CD8-positive, alpha-beta memory T cell (primary cell): Measurements from ENCODE around the gene ICOS. TPM values are rescaled to one million over a fixed set of nuclear protein-coding genes. Genes with fewer than 3 reads are reported as not detected.

Experiments
- CTCF ChIA-PET: fragments of 350-600 bp; sonication (Branson Sonifier 250); formaldehyde crosslinking; loops from one replicate; lab custom pipeline; 2021; ENCODE audit warnings: antibody characterized with exemption; lab: Charles Lee
- POLR2A ChIA-PET: fragments of 350-600 bp; sonication (Branson Sonifier 250); formaldehyde crosslinking; loops from one replicate; lab custom pipeline; 2021; ENCODE audit warnings: antibody characterized with exemption; lab: Charles Lee
- DNase-seq, 5 donors: peaks; one replicate each; pipeline versions ENCODE4 v3.0.0 to v3.0.0-alpha.2; 2020 to 2022; ENCODE audit warnings: mixed read lengths in 1 of 5
- H3K27ac ChIP-seq: one replicate; pipeline ENCODE4 v1.7.0; 2013; ENCODE audit warnings: low read depth, mild to moderate bottlenecking, low read length, moderate library complexity
- H3K27me3 ChIP-seq: 2 replicates; pipeline ENCODE4 v1.7.0; 2013; ENCODE audit warnings: low read length, mild to moderate bottlenecking; ENCODE audit not compliant: insufficient read depth, poor library complexity, severe bottlenecking
- H3K36me3 ChIP-seq: 2 replicates; pipeline ENCODE4 v1.7.0; 2013; ENCODE audit warnings: mild to moderate bottlenecking, low read length, moderate library complexity; ENCODE audit not compliant: insufficient read depth
- H3K4me1 ChIP-seq: 2 replicates; pipeline ENCODE4 v1.7.0; 2013; ENCODE audit warnings: mild to moderate bottlenecking, low read length, moderate library complexity; ENCODE audit not compliant: insufficient read depth
- H3K4me3 ChIP-seq: 2 replicates; pipeline ENCODE4 v1.7.0; 2013; ENCODE audit warnings: mild to moderate bottlenecking, low read length
- H3K9me3 ChIP-seq: 2 replicates; pipeline ENCODE4 v1.7.0; 2013; ENCODE audit warnings: mild to moderate bottlenecking, low read length
- H3K27ac Mint-ChIP-seq, 8 donors: one replicate each; pipeline ENCODE4 v1.8.0; 2020 to 2021; ENCODE audit warnings: mixed read lengths in 8 of 8, mild to moderate bottlenecking in 6 of 8, inconsistent platforms in 3 of 8, moderate library complexity in 3 of 8
- H3K27me3 Mint-ChIP-seq, 2 donors: one replicate each; pipeline ENCODE4 v1.8.0; 2020 to 2021; ENCODE audit warnings: mixed read lengths in 2 of 2, mild to moderate bottlenecking in 1 of 2, moderate library complexity in 1 of 2
- H3K36me3 Mint-ChIP-seq, 3 donors: one replicate each; pipeline ENCODE4 v1.8.0; 2020 to 2021; ENCODE audit warnings: mixed read lengths in 3 of 3, inconsistent platforms in 1 of 3, mild to moderate bottlenecking in 1 of 3
- H3K4me1 Mint-ChIP-seq, 3 donors: one replicate each; pipeline ENCODE4 v1.8.0; 2020 to 2021; ENCODE audit warnings: mixed read lengths in 3 of 3, inconsistent platforms in 1 of 3, mild to moderate bottlenecking in 1 of 3
- H3K4me3 Mint-ChIP-seq, 7 donors: one replicate each; pipeline ENCODE4 v1.8.0; 2020 to 2021; ENCODE audit warnings: mixed read lengths in 7 of 7, mild to moderate bottlenecking in 6 of 7, moderate library complexity in 4 of 7, inconsistent platforms in 2 of 7
- H3K9me3 Mint-ChIP-seq, 5 donors: one replicate each; pipeline ENCODE4 v1.8.0; 2020 to 2022; ENCODE audit warnings: mixed read lengths in 5 of 5, mild to moderate bottlenecking in 3 of 5, moderate library complexity in 2 of 5, inconsistent platforms in 1 of 5
- polyA plus RNA-seq: library from polyadenylated mRNA; unstranded; fragments of 300-500 nt; fragmentation: Illumina TruSeq; gene quantifications from one replicate; pipeline ENCODE4 v1.2.3, GENCODE V29; 2021
- total RNA-seq, 2 experiments: library from RNA; stranded (reverse); gene quantifications; one replicate each; pipeline ENCODE4 v1.2.3, GENCODE V29; 2021

The ICOS gene
- total and polyA plus RNA-seq, 3 experiments from 2014 or later: 15.7 to 87.2 (median 84.5) TPM

DNA sequence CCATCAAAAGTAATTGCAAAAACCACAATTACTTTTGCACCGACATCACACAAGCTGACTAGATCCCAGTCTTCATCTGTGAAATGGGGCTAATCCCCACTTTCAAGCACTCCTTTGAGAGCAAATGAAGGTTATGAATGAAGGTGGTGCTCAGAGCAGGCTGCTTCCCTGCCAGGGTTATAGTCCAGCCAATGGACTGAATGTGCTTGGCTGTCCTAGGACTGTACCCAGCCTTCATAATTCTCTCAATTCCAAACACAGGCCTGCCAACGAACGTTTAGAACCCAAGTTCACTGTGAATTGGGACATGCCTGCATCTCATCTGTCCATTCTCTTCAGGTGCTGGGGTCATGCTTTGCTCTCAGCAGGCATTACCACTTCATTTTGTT, 27.8 kb upstream of the ICOS start:
- Mint-ChIP-seq H3K27me3 (peaks cover 0 to 6% of the 10 kb centered on the region in 2 donors), H3K27ac (no peak overlapping the region), H3K9me3 (peaks cover 0 to under 1% (median 0%) of the 10 kb centered on the region in 5 donors), H3K4me1 (peaks cover 7 to 12% (median 11%) of the 10 kb centered on the region in 3 donors), H3K4me3 (no peak overlapping the region), H3K36me3 (peaks cover 0 to 4% (median 0%) of the 10 kb centered on the region in 3 donors)
- no peak for DNase-seq
- Histone ChIP-seq H3K4me3 (no peak overlapping the region), H3K9me3 (no peaks in the 10 kb centered on the region), H3K36me3 (no peaks in the 10 kb centered on the region), H3K27ac (no peak overlapping the region), H3K27me3 (no peaks in the 10 kb centered on the region), H3K4me1 (peaks cover 8% of the 10 kb centered on the region)
- ChIA-PET CTCF (interaction anchor here (2.1 to 2.2 kb wide), 2 partner anchors 39 to 48 kb away, joined by 6 to 9 read pairs; no protein-coding TSS in a partner anchor), POLR2A (no interaction called here)

DNA sequence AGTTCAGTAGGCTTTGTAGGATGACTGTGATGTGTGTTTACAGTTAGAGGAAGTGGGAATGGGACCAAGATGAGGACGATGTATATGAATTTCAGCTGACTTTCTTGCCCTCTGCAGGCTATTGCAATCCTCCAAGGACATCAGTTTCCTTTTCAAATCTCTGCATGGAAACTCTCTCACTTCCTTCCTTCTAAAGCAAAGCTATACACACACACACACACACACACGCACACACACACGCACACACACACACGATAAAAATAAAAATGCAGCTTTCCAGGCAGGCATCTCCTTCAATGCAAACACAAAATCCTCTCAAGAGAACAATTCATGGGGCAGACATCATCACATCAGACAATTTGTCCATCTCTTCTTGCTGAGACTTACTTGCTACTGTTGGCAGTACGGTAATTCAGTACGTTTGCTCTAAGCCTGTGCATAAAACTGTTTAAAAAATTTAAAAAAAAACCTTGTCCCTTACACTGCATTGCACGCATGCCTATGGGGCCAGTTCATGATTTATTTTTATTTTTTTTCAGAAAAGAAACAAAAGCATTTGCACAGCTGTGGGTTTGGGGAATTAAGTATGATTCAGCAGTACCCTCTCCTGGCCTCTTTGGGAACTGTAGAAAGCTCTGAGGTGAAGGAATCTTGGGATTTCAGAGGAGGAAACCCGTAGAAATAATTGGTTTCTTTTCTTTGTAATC, 27.1 kb upstream of the ICOS start:
- ChIA-PET CTCF (interaction anchor here (0.8 to 2.3 kb wide), 8 partner anchors 40 to 425 kb away, joined by 3 to 11 read pairs (median 5); partner anchors contain the start of gene CTLA4), POLR2A (no interaction called here)
- H3K4me1 Mint-ChIP-seq: peaks cover 14 to 15% (median 14%) of the 10 kb centered on the region in 3 donors
- H3K9me3 Mint-ChIP-seq: no peaks in the 10 kb centered on the region
- no peaks in the 10 kb centered on the region for H3K27me3 ChIP-seq
- peaks cover 6% of the 10 kb centered on the region in 2 donors for H3K27me3 Mint-ChIP-seq
- peaks cover 0 to 4% (median 0%) of the 10 kb centered on the region in 3 donors for H3K36me3 Mint-ChIP-seq
- no peak overlapping the region for H3K4me3 ChIP-seq
- peaks cover 8% of the 10 kb centered on the region for H3K4me1 ChIP-seq
- H3K4me3 Mint-ChIP-seq: peak overlapping the region in 2 of 7 donors; percentile 10 to 17
- no peak overlapping the region for H3K27ac ChIP-seq
- H3K9me3 ChIP-seq: no peaks in the 10 kb centered on the region
- DNase-seq: peak in 2 of 5 donors; percentile 21 to 41
- H3K27ac Mint-ChIP-seq: peak overlapping the region in 2 of 8 donors; percentile 7 to 19
- H3K36me3 ChIP-seq: no peaks in the 10 kb centered on the region

GRCh38 chr2:203909974-203910373, 26.6 kb upstream of the ICOS start:
- H3K27ac ChIP-seq: no peak overlapping the region
- no peak for DNase-seq
- no peak overlapping the region for H3K4me3 ChIP-seq
- Mint-ChIP-seq H3K4me3 (no peak overlapping the region), H3K4me1 (peaks cover 19 to 21% (median 20%) of the 10 kb centered on the region in 3 donors), H3K27me3 (peaks cover 4 to 6% of the 10 kb centered on the region in 2 donors), H3K36me3 (peaks cover 0 to 3% (median 0%) of the 10 kb centered on the region in 3 donors), H3K27ac (no peak overlapping the region), H3K9me3 (no peaks in the 10 kb centered on the region)
- H3K27me3 ChIP-seq: no peaks in the 10 kb centered on the region
- no peaks in the 10 kb centered on the region for H3K36me3 ChIP-seq
- POLR2A ChIA-PET: no interaction called here
- H3K4me1 ChIP-seq: peaks cover 8% of the 10 kb centered on the region
- CTCF ChIA-PET: interaction anchor here (0.8 to 2.3 kb wide), 8 partner anchors 40 to 425 kb away, joined by 3 to 11 read pairs (median 5); partner anchors contain the start of gene CTLA4
- no peaks in the 10 kb centered on the region for H3K9me3 ChIP-seq

GRCh38 chr2:203913947-203914346, 22.6 kb upstream of the ICOS start:
- Mint-ChIP-seq H3K27ac (no peak overlapping the region), H3K36me3 (peaks cover 0 to 4% (median 0%) of the 10 kb centered on the region in 3 donors), H3K4me3 (no peak overlapping the region), H3K4me1 (peaks cover 23 to 25% (median 25%) of the 10 kb centered on the region in 3 donors), H3K27me3 (peaks cover 2 to 6% of the 10 kb centered on the region in 2 donors), H3K9me3 (no peaks in the 10 kb centered on the region)
- no peak overlapping the region for H3K27ac ChIP-seq
- H3K27me3 ChIP-seq: no peaks in the 10 kb centered on the region
- ChIA-PET CTCF (interaction anchor here (0.9 to 1.3 kb wide), 2 partner anchors 21 to 137 kb away, joined by 3 to 4 read pairs; no protein-coding TSS in a partner anchor), POLR2A (no interaction called here)
- no peak for DNase-seq
- H3K9me3 ChIP-seq: no peaks in the 10 kb centered on the region
- H3K4me1 ChIP-seq: peaks cover 8% of the 10 kb centered on the region
- no peaks in the 10 kb centered on the region for H3K36me3 ChIP-seq
- no peak overlapping the region for H3K4me3 ChIP-seq

DNA sequence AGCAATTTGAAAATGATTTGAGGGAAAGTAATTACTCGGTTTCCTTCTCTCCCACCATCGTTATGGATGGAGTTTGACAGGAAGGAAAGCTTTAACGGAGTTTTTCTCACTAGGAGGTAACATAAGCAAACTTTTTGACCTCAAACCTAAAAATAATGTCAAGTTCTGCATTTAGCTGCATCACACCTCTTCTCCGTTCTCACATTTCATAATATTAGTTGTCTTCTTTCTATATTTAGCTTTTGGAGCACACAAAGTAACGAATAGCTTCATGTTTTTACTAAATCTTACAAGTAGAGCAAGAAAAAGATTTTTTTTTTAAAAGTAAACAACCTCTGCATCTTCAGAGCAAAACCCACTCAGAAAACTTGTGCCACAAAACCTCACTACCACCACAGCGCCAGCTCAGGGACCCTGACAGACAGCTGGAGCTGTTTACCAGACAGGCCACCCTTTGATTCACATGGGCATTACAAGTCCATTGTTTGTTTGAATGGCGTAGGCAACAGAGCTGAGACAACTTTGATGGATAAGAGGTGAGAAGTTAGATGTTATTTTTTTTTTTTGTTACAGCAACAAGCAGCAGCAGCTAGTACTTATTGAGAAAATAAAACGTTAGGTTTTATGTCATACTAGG, 21.9 kb upstream of the ICOS start:
- peaks cover 0 to 4% (median 0%) of the 10 kb centered on the region in 3 donors for H3K36me3 Mint-ChIP-seq
- ChIA-PET POLR2A (no interaction called here), CTCF (interaction anchor here (0.8 to 1.3 kb wide), 3 partner anchors 12 to 136 kb away, joined by 3 to 4 read pairs (median 3); no protein-coding TSS in a partner anchor)
- H3K9me3 Mint-ChIP-seq: no peaks in the 10 kb centered on the region
- Histone ChIP-seq H3K27ac (no peak overlapping the region), H3K27me3 (no peaks in the 10 kb centered on the region), H3K9me3 (no peaks in the 10 kb centered on the region), H3K36me3 (no peaks in the 10 kb centered on the region), H3K4me3 (no peak overlapping the region), H3K4me1 (peaks cover 2% of the 10 kb centered on the region)
- H3K4me3 Mint-ChIP-seq: peak overlapping the region in 6 of 7 donors; percentile 5 to 78 (median 44)
- peak overlapping the region in 6 of 8 donors; percentile 12 to 72 (median 35) for H3K27ac Mint-ChIP-seq
- peaks cover 0 to 6% of the 10 kb centered on the region in 2 donors for H3K27me3 Mint-ChIP-seq
- H3K4me1 Mint-ChIP-seq: peaks cover 16 to 19% (median 18%) of the 10 kb centered on the region in 3 donors
- peak in 3 of 5 donors; percentile 31 to 67 (median 49) for DNase-seq

- no peak for DNase-seq
- peak overlapping the region in 5 of 8 donors; percentile 3 to 74 (median 39) for H3K27ac Mint-ChIP-seq
- no peaks in the 10 kb centered on the region for H3K36me3 ChIP-seq
- ChIA-PET POLR2A (no interaction called here), CTCF (interaction anchor here (0.8 to 1.3 kb wide), 2 partner anchors 12 to 136 kb away, joined by 3 to 4 read pairs; no protein-coding TSS in a partner anchor)
- H3K4me1 ChIP-seq: no peaks in the 10 kb centered on the region
- H3K4me3 ChIP-seq: no peak overlapping the region
- H3K4me1 Mint-ChIP-seq: peaks cover 14 to 19% (median 14%) of the 10 kb centered on the region in 3 donors
- H3K36me3 Mint-ChIP-seq: peaks cover 0 to 4% (median 0%) of the 10 kb centered on the region in 3 donors
- H3K4me3 Mint-ChIP-seq: peak overlapping the region in 5 of 7 donors; percentile 5 to 64 (median 31)
- no peaks in the 10 kb centered on the region for H3K9me3 ChIP-seq
- H3K27me3 Mint-ChIP-seq: peaks cover 0 to 6% of the 10 kb centered on the region in 2 donors
- H3K27me3 ChIP-seq: no peaks in the 10 kb centered on the region
- no peak overlapping the region for H3K27ac ChIP-seq
- H3K9me3 Mint-ChIP-seq: no peaks in the 10 kb centered on the region
Observed at GRCh38 chr2:203915256-203915655, 21.3 kb upstream of the ICOS start.

- Mint-ChIP-seq H3K27me3 (peaks cover 0 to 6% of the 10 kb centered on the region in 2 donors), H3K27ac (no peak overlapping the region), H3K4me1 (peaks cover 14 to 19% (median 14%) of the 10 kb centered on the region in 3 donors), H3K4me3 (no peak overlapping the region), H3K36me3 (peaks cover 0 to 4% (median 0%) of the 10 kb centered on the region in 3 donors), H3K9me3 (no peaks in the 10 kb centered on the region)
- Histone ChIP-seq H3K4me3 (no peak overlapping the region), H3K4me1 (no peaks in the 10 kb centered on the region), H3K27me3 (no peaks in the 10 kb centered on the region), H3K9me3 (no peaks in the 10 kb centered on the region), H3K27ac (no peak overlapping the region), H3K36me3 (no peaks in the 10 kb centered on the region)
- no peak for DNase-seq
- POLR2A ChIA-PET: no interaction called here
- CTCF ChIA-PET: no interaction called here
Observed at GRCh38 chr2:203916756-203917155, 19.8 kb upstream of the ICOS start.
